Measurements from ENCODE around the gene OR51E2. TPM values are rescaled to one million over a fixed set of nuclear protein-coding genes. Genes with fewer than 3 reads are reported as not detected.

The OR51E2 gene
- total RNA-seq, 1 experiment from 2014 or later: not detected

- BruUV-seq (replicated peaks): no TSS peak
- intact Hi-C loops (cut with micrococcal nuclease): no loop called here
- Histone ChIP-seq H3F3A (ENCODE audit: low read length, unreplicated experiment) (no peaks in the 10 kb centered on the region), H2AFZ (ENCODE audit: low read length) (no peak overlapping the region), H3K79me2 (ENCODE audit: low read length) (no peaks in the 10 kb centered on the region), H3K4me1 (ENCODE audit: insufficient read depth, low read length) (no peaks in the 10 kb centered on the region), H3K9me2 (replicated peaks; ENCODE audit: low read length) (no peaks in the 10 kb centered on the region), H3K9ac (ENCODE audit: low read length) (no peak overlapping the region), H3K36me3 (ENCODE audit: low read depth, low read length) (no peaks in the 10 kb centered on the region), H3K4me3 (ENCODE audit: low read length) (no peak overlapping the region), H3K27me3 (ENCODE audit: low read length) (peaks cover 12% of the 10 kb centered on the region), H3K9me3 (ENCODE audit: low read length) (no peaks in the 10 kb centered on the region), H3K4me2 (ENCODE audit: low read length) (no peak overlapping the region), H3K27ac (ENCODE audit: low read length) (no peak overlapping the region), H4K20me1 (ENCODE audit: low read length) (no peaks in the 10 kb centered on the region)
- ChIA-PET CTCF (no interaction called here), POLR2A (ENCODE audit: unreplicated experiment) (no interaction called here)
- no peak for ATAC-seq
- TF ChIP-seq EZH2phosphoT487 (IDR thresholded peaks at IDR 0.05; ENCODE audit: borderline replicate concordance, low read length) (no peak), EZH2 (IDR thresholded peaks at IDR 0.05; ENCODE audit: low read length, unreplicated experiment) (no peak), CTCF (conservative IDR thresholded peaks at IDR 0.05; ENCODE audit: low read depth, low read length) (no peak)
- no peak for DNase-seq
Measured at GRCh38 chr11:4662876-4663275, 34.8 kb downstream of the OR51E2 start.

- Histone ChIP-seq H3K27ac (ENCODE audit: low read length) (no peak overlapping the region), H4K20me1 (ENCODE audit: low read length) (no peaks in the 10 kb centered on the region), H2AFZ (ENCODE audit: low read length) (no peak overlapping the region), H3K4me3 (ENCODE audit: low read length) (no peak overlapping the region), H3K9me3 (ENCODE audit: low read length) (no peaks in the 10 kb centered on the region), H3K9me2 (replicated peaks; ENCODE audit: low read length) (no peaks in the 10 kb centered on the region), H3K79me2 (ENCODE audit: low read length) (no peaks in the 10 kb centered on the region), H3K4me2 (ENCODE audit: low read length) (no peak overlapping the region), H3F3A (ENCODE audit: low read length, unreplicated experiment) (no peaks in the 10 kb centered on the region), H3K27me3 (ENCODE audit: low read length) (peaks cover 9% of the 10 kb centered on the region), H3K4me1 (ENCODE audit: insufficient read depth, low read length) (no peaks in the 10 kb centered on the region), H3K36me3 (ENCODE audit: low read depth, low read length) (no peaks in the 10 kb centered on the region), H3K9ac (ENCODE audit: low read length) (no peak overlapping the region)
- intact Hi-C loops (cut with micrococcal nuclease): no loop called here
- CTCF ChIA-PET: no interaction called here
- TF ChIP-seq EZH2phosphoT487 (IDR thresholded peaks at IDR 0.05; ENCODE audit: borderline replicate concordance, low read length) (no peak), EZH2 (IDR thresholded peaks at IDR 0.05; ENCODE audit: low read length, unreplicated experiment) (no peak), CTCF (conservative IDR thresholded peaks at IDR 0.05; ENCODE audit: low read depth, low read length) (no peak)
- POLR2A ChIA-PET (ENCODE audit: unreplicated experiment): no interaction called here
- DNase-seq (no peak), ATAC-seq (no peak)
- BruUV-seq (replicated peaks): no TSS peak
Measured at GRCh38 chr11:4658629-4659445, 38.8 kb downstream of the OR51E2 start.

GRCh38 chr11:4654635-4655369, 42.9 kb downstream of the OR51E2 start:
- intact Hi-C loops (cut with micrococcal nuclease): no loop called here
- DNase-seq (no peak), ATAC-seq (no peak)
- no peak overlapping the region for H3K27ac ChIP-seq (ENCODE audit: low read length)
- CTCF ChIA-PET: no interaction called here
- no peaks in the 10 kb centered on the region for H4K20me1 ChIP-seq (ENCODE audit: low read length)
- H3K79me2 ChIP-seq (ENCODE audit: low read length): no peaks in the 10 kb centered on the region
- no peaks in the 10 kb centered on the region for H3K4me1 ChIP-seq (ENCODE audit: insufficient read depth, low read length)
- H2AFZ ChIP-seq (ENCODE audit: low read length): no peak overlapping the region
- H3K27me3 ChIP-seq (ENCODE audit: low read length): no peaks in the 10 kb centered on the region; the same call in 1 of the 2 replicates
- no peaks in the 10 kb centered on the region for H3F3A ChIP-seq (ENCODE audit: low read length, unreplicated experiment)
- BruUV-seq (replicated peaks): no TSS peak
- H3K9me3 ChIP-seq (ENCODE audit: low read length): no peaks in the 10 kb centered on the region
- no peak for TF ChIP-seq EZH2phosphoT487 (IDR thresholded peaks at IDR 0.05; ENCODE audit: borderline replicate concordance, low read length)
- TF ChIP-seq CTCF (conservative IDR thresholded peaks at IDR 0.05; ENCODE audit: low read depth, low read length): no peak
- no peak for TF ChIP-seq EZH2 (IDR thresholded peaks at IDR 0.05; ENCODE audit: low read length, unreplicated experiment)
- no peaks in the 10 kb centered on the region for H3K36me3 ChIP-seq (ENCODE audit: low read depth, low read length)
- H3K4me3 ChIP-seq (ENCODE audit: low read length): no peak overlapping the region
- H3K9me2 ChIP-seq (replicated peaks; ENCODE audit: low read length): no peaks in the 10 kb centered on the region
- POLR2A ChIA-PET (ENCODE audit: unreplicated experiment): no interaction called here
- H3K9ac ChIP-seq (ENCODE audit: low read length): no peak overlapping the region
- no peak overlapping the region for H3K4me2 ChIP-seq (ENCODE audit: low read length)
